Smooth muscle cell (in vitro differentiated cells): Measurements from ENCODE around the gene BOK. TPM values are rescaled to one million over a fixed set of nuclear protein-coding genes. Genes with fewer than 3 reads are reported as not detected.

Experiments
- DNase-seq: peaks from one replicate; lab custom pipeline; 2025; ENCODE audit not compliant: unreplicated experiment; lab: John Stamatoyannopoulos, UW
- H2AFZ ChIP-seq: fragments of 200-600 bp; sonication (generic); 2 replicates; pipeline ENCODE4 v1.6.0; 2016; ENCODE audit warnings: antibody characterized with exemption, low read depth, mild to moderate bottlenecking
- H3F3A ChIP-seq: fragments of 200-600 bp; sonication (generic); 2 replicates; pipeline ENCODE4 v1.6.0; 2017; ENCODE audit warnings: antibody characterized with exemption, low read depth
- H3K27ac ChIP-seq: fragments of 200-600 bp; sonication (generic); 2 replicates; pipeline ENCODE4 v1.5.1; 2016; ENCODE audit warnings: low read depth, mild to moderate bottlenecking
- H3K27me3 ChIP-seq: fragments of 200-600 bp; sonication (generic); 2 replicates; pipeline ENCODE4 v1.6.1; 2016; ENCODE audit warnings: low read depth, mild to moderate bottlenecking
- H3K36me3 ChIP-seq: fragments of 200-600 bp; sonication (generic); 2 replicates; pipeline ENCODE4 v1.5.1; 2016; ENCODE audit warnings: low read depth
- H3K4me1 ChIP-seq: fragments of 200-600 bp; sonication (generic); 2 replicates; pipeline ENCODE4 v1.5.1; 2016; ENCODE audit warnings: low read depth
- H3K4me2 ChIP-seq: fragments of 200-600 bp; sonication (generic); 2 replicates; pipeline ENCODE4 v1.6.0; 2016; ENCODE audit warnings: mild to moderate bottlenecking
- H3K4me3 ChIP-seq: fragments of 200-600 bp; sonication (generic); 2 replicates; pipeline ENCODE4 v1.5.1; 2016; ENCODE audit warnings: mild to moderate bottlenecking
- H3K79me2 ChIP-seq: fragments of 200-600 bp; sonication (generic); 2 replicates; pipeline ENCODE4 v1.6.0; 2016; ENCODE audit warnings: low read depth, mild to moderate bottlenecking
- H3K9ac ChIP-seq: fragments of 200-600 bp; sonication (generic); 2 replicates; pipeline ENCODE4 v1.6.0; 2016; ENCODE audit warnings: low read depth
- H3K9me3 ChIP-seq: fragments of 200-600 bp; sonication (generic); replicated peaks from 2 replicates; pipeline ENCODE4 v1.5.1; 2016; ENCODE audit warnings: low read depth
- H4K20me1 ChIP-seq: fragments of 200-600 bp; sonication (generic); 2 replicates; pipeline ENCODE4 v1.6.0; 2016; ENCODE audit warnings: low read depth
- WGBS: methylation state at CpG from one replicate; pipeline ENCODE4 v1.1.7; 2016; ENCODE audit warnings: low lambda C conversion rate; 5-methylcytosine and 5-hydroxymethylcytosine counted together
- polyA plus RNA-seq: library from polyadenylated mRNA; unstranded; fragments of >200 nt; fragmentation: Nextera tagmentation; extraction: Ambion mirVana; gene quantifications from 2 replicates; pipeline ENCODE4 v1.2.1, GENCODE V29; 2016
- total RNA-seq: library from RNA; depleted of rRNA; stranded (reverse); fragments of >200 nt; gene quantifications from 2 replicates; pipeline ENCODE4 v1.2.3, GENCODE V29; 2014
- TF ChIP-seq, protein P1 (sequence below): fragments of 200-600 bp; sonication (generic); IDR thresholded peaks from 2 replicates; pipeline ENCODE4 v1.5.1; 2017; ENCODE audit warnings: borderline replicate concordance, mild to moderate bottlenecking, antibody characterized with exemption; ENCODE audit not compliant: insufficient read depth, poor library complexity, severe bottlenecking

Gene BOK
- total and polyA plus RNA-seq, 2 experiments from 2014 or later, result 34.9 to 40.8 TPM

DNA sequence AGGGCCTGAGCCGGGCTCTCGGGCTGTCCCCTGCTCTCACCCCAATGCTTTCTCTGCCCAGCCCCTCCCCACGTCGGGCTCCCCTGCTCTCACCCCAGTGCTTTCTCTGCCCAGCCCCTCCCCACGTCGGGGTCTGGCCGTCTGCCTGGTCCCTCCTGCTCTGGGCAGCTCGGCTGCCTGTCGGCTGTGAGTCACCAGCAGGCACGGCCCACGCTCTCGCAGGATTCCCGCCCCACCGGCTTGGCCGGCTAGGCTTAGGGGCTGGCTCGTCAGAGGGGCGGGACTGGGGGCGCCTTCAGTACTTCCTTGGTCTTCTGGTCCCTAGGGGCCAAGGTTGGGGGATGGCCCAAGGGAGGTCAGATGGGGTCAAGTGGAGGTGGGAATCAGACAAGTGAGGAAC is 3.3 kb downstream of the BOK start:
- peak; percentile 57 for DNase-seq
- H3K4me3 ChIP-seq, result no peak overlapping the region
- peaks cover 28% of the 10 kb centered on the region for H3K4me1 ChIP-seq
- H3K27me3 ChIP-seq, result no peaks in the 10 kb centered on the region
- TF ChIP-seq, protein P1, sequence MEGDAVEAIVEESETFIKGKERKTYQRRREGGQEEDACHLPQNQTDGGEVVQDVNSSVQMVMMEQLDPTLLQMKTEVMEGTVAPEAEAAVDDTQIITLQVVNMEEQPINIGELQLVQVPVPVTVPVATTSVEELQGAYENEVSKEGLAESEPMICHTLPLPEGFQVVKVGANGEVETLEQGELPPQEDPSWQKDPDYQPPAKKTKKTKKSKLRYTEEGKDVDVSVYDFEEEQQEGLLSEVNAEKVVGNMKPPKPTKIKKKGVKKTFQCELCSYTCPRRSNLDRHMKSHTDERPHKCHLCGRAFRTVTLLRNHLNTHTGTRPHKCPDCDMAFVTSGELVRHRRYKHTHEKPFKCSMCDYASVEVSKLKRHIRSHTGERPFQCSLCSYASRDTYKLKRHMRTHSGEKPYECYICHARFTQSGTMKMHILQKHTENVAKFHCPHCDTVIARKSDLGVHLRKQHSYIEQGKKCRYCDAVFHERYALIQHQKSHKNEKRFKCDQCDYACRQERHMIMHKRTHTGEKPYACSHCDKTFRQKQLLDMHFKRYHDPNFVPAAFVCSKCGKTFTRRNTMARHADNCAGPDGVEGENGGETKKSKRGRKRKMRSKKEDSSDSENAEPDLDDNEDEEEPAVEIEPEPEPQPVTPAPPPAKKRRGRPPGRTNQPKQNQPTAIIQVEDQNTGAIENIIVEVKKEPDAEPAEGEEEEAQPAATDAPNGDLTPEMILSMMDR, result no peak
- no peak overlapping the region for H3K9ac ChIP-seq
- no peak overlapping the region for H2AFZ ChIP-seq
- H3K9me3 ChIP-seq, result no peaks in the 10 kb centered on the region
- H3K36me3 ChIP-seq, result no peaks in the 10 kb centered on the region
- H3K27ac ChIP-seq, result peak overlapping the region; percentile 93
- peaks cover 13% of the 10 kb centered on the region for H3F3A ChIP-seq
- peaks cover 48% of the 10 kb centered on the region for H3K79me2 ChIP-seq
- peak overlapping the region; percentile 85 for H3K4me2 ChIP-seq
- H4K20me1 ChIP-seq, result peaks cover 58% of the 10 kb centered on the region
- 3% methylated on average over 14 of the region's 18 CpGs for WGBS

DNA sequence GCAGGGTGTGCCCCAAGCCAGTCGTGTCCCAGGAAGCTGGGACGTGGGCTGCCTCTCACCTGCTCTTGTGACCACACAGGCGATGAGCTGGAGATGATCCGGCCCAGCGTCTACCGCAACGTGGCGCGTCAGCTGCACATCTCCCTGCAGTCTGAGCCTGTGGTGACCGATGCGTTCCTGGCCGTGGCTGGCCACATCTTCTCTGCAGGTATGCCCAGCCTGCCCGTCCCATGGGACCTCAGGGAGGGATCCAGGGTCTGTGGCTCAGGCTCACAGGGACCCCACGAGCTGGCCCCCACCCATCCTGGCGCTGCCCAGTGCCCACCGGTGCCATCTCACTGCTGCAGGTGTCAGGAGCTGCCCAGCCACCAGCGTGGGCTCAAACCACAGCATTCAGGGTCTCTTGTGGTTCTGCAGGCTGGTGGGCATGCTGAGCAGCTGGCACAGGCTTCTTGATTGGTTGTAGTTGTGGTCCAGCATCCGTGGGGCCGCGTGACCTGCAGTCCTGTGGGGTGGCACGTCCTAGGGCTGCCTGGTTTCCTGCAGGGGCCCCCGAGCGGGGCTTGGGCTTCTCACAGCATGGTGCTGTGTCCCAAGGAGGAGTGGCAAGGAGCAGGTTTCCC is 3.8 kb downstream of the BOK start:
- peak overlapping the region; percentile 93 for H3K27ac ChIP-seq
- H3K4me3 ChIP-seq, result no peak overlapping the region
- 84% methylated on average over 20 of the region's 23 CpGs for WGBS
- H3K4me1 ChIP-seq, result peaks cover 28% of the 10 kb centered on the region
- DNase-seq, result no peak
- H3K27me3 ChIP-seq, result no peaks in the 10 kb centered on the region
- peaks cover 48% of the 10 kb centered on the region for H3K79me2 ChIP-seq
- no peak overlapping the region for H2AFZ ChIP-seq
- H3K4me2 ChIP-seq, result peak overlapping the region; percentile 85
- TF ChIP-seq, protein P1, result no peak
- no peaks in the 10 kb centered on the region for H3K36me3 ChIP-seq
- no peaks in the 10 kb centered on the region for H3K9me3 ChIP-seq
- H3F3A ChIP-seq, result peaks cover 13% of the 10 kb centered on the region
- H4K20me1 ChIP-seq, result peaks cover 58% of the 10 kb centered on the region
- H3K9ac ChIP-seq, result no peak overlapping the region

DNA sequence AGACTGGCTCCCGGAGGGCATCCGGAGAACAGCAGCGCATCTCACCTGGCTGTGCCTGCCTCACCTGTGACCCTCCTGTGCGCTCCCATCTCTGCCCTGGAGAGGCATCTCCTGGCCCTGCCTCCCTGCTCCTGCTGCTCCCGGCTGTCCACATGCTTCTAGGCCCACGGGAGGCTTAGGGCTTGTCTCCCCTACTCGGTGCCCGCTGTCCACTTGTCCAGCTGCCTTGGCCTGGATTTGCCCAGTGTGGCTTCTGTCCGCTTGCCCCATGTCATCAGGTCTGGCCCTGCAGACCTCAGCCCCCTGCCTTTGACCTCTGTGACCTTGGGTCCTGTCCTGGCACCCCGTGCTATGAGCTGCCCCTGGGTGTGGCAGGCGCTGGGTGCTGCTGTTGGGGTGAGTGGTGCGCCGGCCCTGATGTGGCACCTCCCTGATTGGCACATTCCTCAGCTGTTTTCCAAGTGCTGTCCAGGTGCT is 4.5 kb downstream of the BOK start:
- TF ChIP-seq, protein P1, result no peak
- Histone ChIP-seq H4K20me1 (peaks cover 58% of the 10 kb centered on the region), H3K4me3 (no peak overlapping the region), H3K9ac (no peak overlapping the region), H3K9me3 (no peaks in the 10 kb centered on the region), H3K4me1 (peaks cover 28% of the 10 kb centered on the region), H3K27me3 (no peaks in the 10 kb centered on the region), H2AFZ (no peak overlapping the region), H3K36me3 (no peaks in the 10 kb centered on the region), H3K27ac (peak overlapping the region; percentile 93), H3K4me2 (peak overlapping the region; percentile 85), H3K79me2 (peaks cover 51% of the 10 kb centered on the region), H3F3A (peaks cover 13% of the 10 kb centered on the region)
- DNase-seq, result no peak
- 80% methylated on average over 13 of the region's 13 CpGs for WGBS

DNA sequence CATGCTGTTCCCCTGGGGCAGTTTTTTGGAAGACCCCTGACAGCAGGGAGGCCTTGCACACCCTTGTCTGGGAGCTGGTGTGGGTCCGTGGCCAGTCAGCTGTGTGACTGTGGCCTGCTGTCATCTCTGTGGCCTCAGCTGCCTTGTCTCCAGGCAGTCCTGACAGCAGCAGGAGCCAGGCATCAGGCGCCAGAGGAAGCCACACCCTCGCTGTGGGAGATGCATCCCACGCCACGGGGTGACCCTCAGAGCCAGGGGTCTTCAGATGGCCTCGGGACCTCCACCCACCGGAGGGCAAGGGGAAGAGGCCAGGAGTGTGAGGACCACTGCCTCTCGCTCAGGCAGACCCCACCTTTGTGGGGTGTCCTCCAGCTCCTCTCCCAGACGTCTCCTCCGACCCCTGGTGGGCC is 5.0 kb downstream of the BOK start:
- WGBS, result 48% methylated on average over 10 of the region's 10 CpGs
- H2AFZ ChIP-seq, result no peak overlapping the region
- H3K9ac ChIP-seq, result peak overlapping the region; percentile 43
- H3K4me3 ChIP-seq, result no peak overlapping the region
- peaks cover 28% of the 10 kb centered on the region for H3K4me1 ChIP-seq
- peaks cover 56% of the 10 kb centered on the region for H3K79me2 ChIP-seq
- H3K4me2 ChIP-seq, result peak overlapping the region; percentile 85
- TF ChIP-seq, protein P1, result no peak
- peaks cover 63% of the 10 kb centered on the region for H4K20me1 ChIP-seq
- DNase-seq, result no peak
- H3K9me3 ChIP-seq, result no peaks in the 10 kb centered on the region
- peaks cover 13% of the 10 kb centered on the region for H3F3A ChIP-seq
- H3K36me3 ChIP-seq, result no peaks in the 10 kb centered on the region
- peak overlapping the region; percentile 93 for H3K27ac ChIP-seq
- no peaks in the 10 kb centered on the region for H3K27me3 ChIP-seq
